ENCODE data around the gene STK35. TPM values are rescaled to one million over a fixed set of nuclear protein-coding genes. Genes with fewer than 3 reads are reported as not detected.

Gene STK35
- polyA plus RNA-seq, 3 donors: 1.2 to 9.3 (median 2.0) TPM

DNA sequence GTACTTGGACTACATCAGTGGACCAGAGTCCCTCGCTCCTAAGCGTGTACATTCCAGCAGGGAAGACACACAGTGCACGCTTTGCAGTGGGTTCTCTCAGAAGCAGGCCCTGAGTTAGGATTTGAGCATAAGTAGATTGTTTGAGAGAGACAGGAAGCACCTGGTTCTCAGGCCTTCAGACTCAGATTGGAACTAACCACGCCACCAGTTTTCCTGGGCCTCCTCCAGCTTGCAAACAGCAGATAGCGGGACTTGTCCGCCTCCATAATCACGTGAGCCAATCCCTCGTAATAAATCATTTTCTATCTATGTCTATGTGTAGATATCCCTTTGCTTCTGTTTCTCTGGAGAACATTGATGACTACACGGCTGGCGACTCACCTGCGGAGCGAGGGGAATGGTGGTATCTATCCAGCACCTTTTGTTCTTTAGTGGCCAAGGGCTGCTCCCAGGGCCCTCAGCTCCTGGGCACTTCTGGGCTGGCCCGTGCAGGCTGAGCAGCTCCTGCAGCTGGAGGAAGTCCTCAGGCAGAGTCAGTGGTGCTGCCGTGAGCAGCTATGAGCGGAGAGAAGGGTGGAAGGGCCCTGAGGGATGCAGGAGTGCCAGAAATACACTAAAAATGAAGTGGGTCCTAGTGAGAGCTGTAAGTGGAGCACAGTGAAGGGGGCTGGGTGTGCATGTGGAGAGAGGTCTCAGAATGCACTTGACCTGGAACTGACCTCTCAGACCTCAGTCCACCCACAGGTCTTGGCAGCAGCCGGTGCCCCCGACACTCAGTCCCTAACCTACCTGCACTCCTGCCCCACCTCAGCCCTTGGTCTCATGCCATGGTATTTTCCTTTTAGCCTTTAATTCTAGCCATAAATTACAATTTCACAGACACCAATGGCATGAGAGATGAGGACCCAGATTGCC, 76.9 kb downstream of the STK35 start:
- peaks cover 9 to 10% of the 10 kb centered on the region in 2 donors for H3K4me1 ChIP-seq (ENCODE audit: control insufficient read depth in 1 of 2, insufficient read depth in 2 of 2, low read length in 2 of 2)

DNA sequence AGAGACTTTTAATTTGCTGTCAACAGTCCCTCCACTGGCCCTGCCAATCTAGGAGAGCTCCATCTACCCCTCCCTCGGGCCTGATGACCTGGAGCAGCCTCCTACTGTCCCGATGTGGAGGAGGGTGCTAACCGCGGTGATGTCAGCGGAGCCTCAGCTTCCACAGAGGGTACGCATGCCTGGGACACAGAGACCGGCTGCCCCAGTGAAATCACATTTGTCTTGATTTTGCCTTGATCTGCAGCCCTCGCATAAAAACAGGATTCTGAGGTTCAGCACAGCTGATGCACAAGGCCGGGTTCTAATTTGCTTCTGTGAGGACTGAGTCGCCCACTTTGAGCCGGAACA, 77.6 kb downstream of the STK35 start:
- H3K4me3 Mint-ChIP-seq: no peak overlapping the region
- Histone ChIP-seq H3K79me2 (ENCODE audit: insufficient read depth, low read length) (no peaks in the 10 kb centered on the region), H3K9me3 (replicated peaks in 1 of 2; ENCODE audit: control insufficient read depth in 1 of 2, insufficient read depth in 1 of 2, low read length in 2 of 2) (no peaks in the 10 kb centered on the region), H4K20me1 (ENCODE audit: insufficient read depth, low read length) (no peaks in the 10 kb centered on the region), H2AFZ (ENCODE audit: insufficient read depth, low read depth, low read length, poor library complexity, severe bottlenecking) (no peak overlapping the region), H3K4me3 (replicated peaks in 1 of 3; ENCODE audit: low read depth in 2 of 3, low read length in 3 of 3) (no peak overlapping the region), H3K27me3 (ENCODE audit: control insufficient read depth in 2 of 2, insufficient read depth in 2 of 2, low read length in 2 of 2) (peaks cover 2 to 3% of the 10 kb centered on the region in 2 donors), H3K27ac (ENCODE audit: low read depth in 1 of 2, low read length in 2 of 2) (no peak overlapping the region), H3K9ac (ENCODE audit: insufficient read depth, low read length, poor library complexity, severe bottlenecking) (no peak overlapping the region), H3K4me2 (replicated peaks; ENCODE audit: extremely low read depth, low read length, poor library complexity, severe bottlenecking) (no peak overlapping the region), H3K4me1 (ENCODE audit: control insufficient read depth in 1 of 2, insufficient read depth in 2 of 2, low read length in 2 of 2) (peaks cover 9 to 10% of the 10 kb centered on the region in 2 donors), H3K36me3 (replicated peaks in 1 of 2; ENCODE audit: control insufficient read depth in 1 of 2, insufficient read depth in 2 of 2, low read length in 2 of 2) (no peaks in the 10 kb centered on the region)
- 91% methylated on average over 6 of the region's 11 CpGs for WGBS (ENCODE audit: insufficient coverage)
- H3K27me3 Mint-ChIP-seq (ENCODE audit: low read depth in 3 of 3): peaks cover 12 to 20% (median 16%) of the 10 kb centered on the region in 3 donors
- TF ChIP-seq, protein P1, sequence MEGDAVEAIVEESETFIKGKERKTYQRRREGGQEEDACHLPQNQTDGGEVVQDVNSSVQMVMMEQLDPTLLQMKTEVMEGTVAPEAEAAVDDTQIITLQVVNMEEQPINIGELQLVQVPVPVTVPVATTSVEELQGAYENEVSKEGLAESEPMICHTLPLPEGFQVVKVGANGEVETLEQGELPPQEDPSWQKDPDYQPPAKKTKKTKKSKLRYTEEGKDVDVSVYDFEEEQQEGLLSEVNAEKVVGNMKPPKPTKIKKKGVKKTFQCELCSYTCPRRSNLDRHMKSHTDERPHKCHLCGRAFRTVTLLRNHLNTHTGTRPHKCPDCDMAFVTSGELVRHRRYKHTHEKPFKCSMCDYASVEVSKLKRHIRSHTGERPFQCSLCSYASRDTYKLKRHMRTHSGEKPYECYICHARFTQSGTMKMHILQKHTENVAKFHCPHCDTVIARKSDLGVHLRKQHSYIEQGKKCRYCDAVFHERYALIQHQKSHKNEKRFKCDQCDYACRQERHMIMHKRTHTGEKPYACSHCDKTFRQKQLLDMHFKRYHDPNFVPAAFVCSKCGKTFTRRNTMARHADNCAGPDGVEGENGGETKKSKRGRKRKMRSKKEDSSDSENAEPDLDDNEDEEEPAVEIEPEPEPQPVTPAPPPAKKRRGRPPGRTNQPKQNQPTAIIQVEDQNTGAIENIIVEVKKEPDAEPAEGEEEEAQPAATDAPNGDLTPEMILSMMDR (IDR thresholded peaks at IDR 0.05): no peak
- H3K27ac Mint-ChIP-seq: no peak overlapping the region
- H3K9me3 Mint-ChIP-seq: no peaks in the 10 kb centered on the region
- intact Hi-C loops (cut with micrococcal nuclease): no loop called here
- no peaks in the 10 kb centered on the region for H3K36me3 Mint-ChIP-seq
- peaks cover 18% of the 10 kb centered on the region for H3K4me1 Mint-ChIP-seq
- DNase-seq: no peak

More for the DNA sequence above, 76.9 kb downstream of the STK35 start:
- no peak overlapping the region for H3K27ac ChIP-seq (ENCODE audit: low read depth in 1 of 2, low read length in 2 of 2)
- H3K4me2 ChIP-seq (replicated peaks; ENCODE audit: extremely low read depth, low read length, poor library complexity, severe bottlenecking): no peak overlapping the region
- H3K4me3 ChIP-seq (replicated peaks in 1 of 3; ENCODE audit: low read depth in 2 of 3, low read length in 3 of 3): no peak overlapping the region
- peaks cover 12 to 20% (median 17%) of the 10 kb centered on the region in 3 donors for H3K27me3 Mint-ChIP-seq (ENCODE audit: low read depth in 3 of 3)
- TF ChIP-seq, protein P1 (IDR thresholded peaks at IDR 0.05): no peak
- WGBS (ENCODE audit: insufficient coverage): 19% methylated on average over 11 of the region's 17 CpGs
- no peak for DNase-seq
- no peaks in the 10 kb centered on the region for H3K9me3 Mint-ChIP-seq
- peak overlapping the region in 1 of 2 donors; percentile 57 for H3K4me3 Mint-ChIP-seq
- H3K4me1 Mint-ChIP-seq: peaks cover 18% of the 10 kb centered on the region
- H2AFZ ChIP-seq (ENCODE audit: insufficient read depth, low read depth, low read length, poor library complexity, severe bottlenecking): no peak overlapping the region
- H4K20me1 ChIP-seq (ENCODE audit: insufficient read depth, low read length): no peaks in the 10 kb centered on the region
- H3K9ac ChIP-seq (ENCODE audit: insufficient read depth, low read length, poor library complexity, severe bottlenecking): no peak overlapping the region
- no peak overlapping the region for H3K27ac Mint-ChIP-seq
- H3K27me3 ChIP-seq (ENCODE audit: control insufficient read depth in 2 of 2, insufficient read depth in 2 of 2, low read length in 2 of 2): peaks cover 2 to 3% of the 10 kb centered on the region in 2 donors
- intact Hi-C loops (cut with micrococcal nuclease): no loop called here
- no peaks in the 10 kb centered on the region for H3K9me3 ChIP-seq (replicated peaks in 1 of 2; ENCODE audit: control insufficient read depth in 1 of 2, insufficient read depth in 1 of 2, low read length in 2 of 2)
- H3K36me3 ChIP-seq (replicated peaks in 1 of 2; ENCODE audit: control insufficient read depth in 1 of 2, insufficient read depth in 2 of 2, low read length in 2 of 2): no peaks in the 10 kb centered on the region
- H3K79me2 ChIP-seq (ENCODE audit: insufficient read depth, low read length): no peaks in the 10 kb centered on the region
- H3K36me3 Mint-ChIP-seq: no peaks in the 10 kb centered on the region
